Endothelial cell of umbilical vein (primary cell): Measurements from ENCODE around the gene FOXP1.

Experiments used
- CTCF ChIP-seq, 2 donors: IDR thresholded peaks; 1 replicate in 1 of 2; 2 replicates in 1 of 2; pipeline ENCODE4 v1.5.1; 2011; ENCODE audit warnings: low read length in 2 of 2, mild to moderate bottlenecking in 2 of 2, moderate library complexity in 2 of 2, control low read depth in 1 of 2, inconsistent platforms in 1 of 2, low read depth in 1 of 2; ENCODE audit not compliant: insufficient read depth in 1 of 2; ENCODE audit errors: extremely low read depth in 1 of 2
- EZH2 ChIP-seq: IDR thresholded peaks from 2 replicates; pipeline ENCODE4 v1.6.1; 2012; ENCODE audit warnings: borderline replicate concordance, low read depth, mild to moderate bottlenecking, moderate library complexity, low read length, inconsistent platforms; ENCODE audit not compliant: severe bottlenecking
- MAX ChIP-seq: IDR thresholded peaks from 2 replicates; pipeline ENCODE4 v1.6.1; 2011; ENCODE audit not compliant: insufficient read depth, insufficient read length
- POLR2A ChIP-seq: IDR thresholded peaks from 2 replicates; pipeline ENCODE4 v1.6.1; 2012; ENCODE audit warnings: low read depth, mild to moderate bottlenecking, control low read depth, low read length
- POLR2AphosphoS5 ChIP-seq: IDR thresholded peaks from 2 replicates; pipeline ENCODE4 v1.6.1; 2012; ENCODE audit warnings: low read depth, mild to moderate bottlenecking, control low read depth, low read length, moderate library complexity; ENCODE audit not compliant: insufficient read depth

GRCh38 chr3:71308836-71309235 is 274.7 kb downstream of the FOXP1 start:
- TF ChIP-seq POLR2AphosphoS5, result no peak
- no peak for TF ChIP-seq CTCF (IDR thresholded peaks at IDR 0.05; ENCODE audit: extremely low read depth in 1 of 2, insufficient read depth in 1 of 2, low read depth in 1 of 2, low read length in 2 of 2)
- TF ChIP-seq EZH2, result no peak
- no peak for TF ChIP-seq POLR2A
- no peak for TF ChIP-seq MAX
